ENCODE data around the gene METAP1. TPM values are rescaled to one million over a fixed set of nuclear protein-coding genes. Genes with fewer than 3 reads are reported as not detected.

The METAP1 gene
- total RNA-seq (2021; fragmentation: NEBNext Ultra II Directional; extraction: Animal tissue kit (Norgen Biotek cat#: 25700)), result 10 to 100 TPM; 49.0 to 61.4 (median 56.1) TPM
- long read RNA-seq, transcript METAP1-201 (11 exons, 2,791 nt), result major isoform, 81 of 109 reads
- long read RNA-seq, partial matches to known transcripts, result 15 of 109 reads
- long read RNA-seq, other reads (novel, unspliced or antisense), result 13 of 109 reads

DNA sequence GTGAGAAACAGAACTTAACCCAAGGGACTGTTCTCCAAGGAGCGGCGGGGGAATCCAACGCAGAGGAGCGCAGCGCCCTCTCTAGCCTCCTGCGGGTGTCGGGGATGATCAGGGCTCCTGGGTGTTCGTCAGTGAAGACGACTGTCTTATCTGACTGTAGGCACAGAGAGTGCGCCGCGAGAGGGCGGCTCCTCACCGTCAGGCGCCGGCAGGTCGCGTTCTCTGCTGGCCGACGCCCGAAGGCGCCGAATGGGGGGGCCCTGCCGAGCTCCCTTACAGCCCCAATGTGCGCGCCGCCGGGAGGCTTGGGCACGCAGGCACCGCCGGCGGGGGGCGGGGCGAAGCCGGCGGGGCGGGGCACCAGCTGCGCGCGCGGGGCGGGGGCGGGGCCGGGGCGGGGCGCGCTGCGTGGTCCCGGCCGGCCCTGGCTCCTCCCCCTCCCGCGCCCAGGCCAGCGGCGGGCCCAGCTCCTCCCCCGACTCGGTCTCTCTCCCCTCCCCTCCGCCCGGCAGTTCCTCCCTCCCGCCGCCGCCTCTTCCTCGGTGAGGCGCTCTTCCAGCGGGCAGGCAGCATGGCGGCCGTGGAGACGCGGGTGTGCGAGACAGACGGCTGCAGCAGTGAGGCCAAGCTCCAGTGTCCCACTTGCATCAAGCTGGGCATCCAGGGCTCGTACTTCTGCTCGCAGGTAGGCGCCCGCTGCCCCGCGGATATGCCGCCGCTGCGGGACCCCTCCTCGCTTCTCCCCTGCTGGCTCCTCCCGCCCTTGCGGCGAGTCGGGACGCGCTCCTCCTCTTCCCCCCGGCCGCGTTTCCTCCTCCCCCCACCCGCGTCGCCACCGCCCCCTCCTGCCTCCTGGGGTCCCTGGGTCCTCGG, at the start of gene METAP1:
METAP1 (plus strand) TSS at position 539 of the 873 bp plus-strand sequence; CDS start at position 572, 33 bp downstream.
- Mint-ChIP-seq H3K9me3 (no peaks in the 10 kb centered on the region), H3K4me1 (ENCODE audit: low read depth) (peaks cover 39% of the 10 kb centered on the region), H3K27ac (peak within 1 kb of the TSS; percentile 99), H3K36me3 (ENCODE audit: low read depth) (peaks cover 11% of the 10 kb centered on the region), H3K4me3 (peak within 1 kb of the TSS; percentile 97), H3K27me3 (ENCODE audit: insufficient read depth) (no peaks in the 10 kb centered on the region; the same call in 1 of the 2 replicates)
- DNase-seq, result peak; percentile 97
- TF ChIP-seq, protein P1, sequence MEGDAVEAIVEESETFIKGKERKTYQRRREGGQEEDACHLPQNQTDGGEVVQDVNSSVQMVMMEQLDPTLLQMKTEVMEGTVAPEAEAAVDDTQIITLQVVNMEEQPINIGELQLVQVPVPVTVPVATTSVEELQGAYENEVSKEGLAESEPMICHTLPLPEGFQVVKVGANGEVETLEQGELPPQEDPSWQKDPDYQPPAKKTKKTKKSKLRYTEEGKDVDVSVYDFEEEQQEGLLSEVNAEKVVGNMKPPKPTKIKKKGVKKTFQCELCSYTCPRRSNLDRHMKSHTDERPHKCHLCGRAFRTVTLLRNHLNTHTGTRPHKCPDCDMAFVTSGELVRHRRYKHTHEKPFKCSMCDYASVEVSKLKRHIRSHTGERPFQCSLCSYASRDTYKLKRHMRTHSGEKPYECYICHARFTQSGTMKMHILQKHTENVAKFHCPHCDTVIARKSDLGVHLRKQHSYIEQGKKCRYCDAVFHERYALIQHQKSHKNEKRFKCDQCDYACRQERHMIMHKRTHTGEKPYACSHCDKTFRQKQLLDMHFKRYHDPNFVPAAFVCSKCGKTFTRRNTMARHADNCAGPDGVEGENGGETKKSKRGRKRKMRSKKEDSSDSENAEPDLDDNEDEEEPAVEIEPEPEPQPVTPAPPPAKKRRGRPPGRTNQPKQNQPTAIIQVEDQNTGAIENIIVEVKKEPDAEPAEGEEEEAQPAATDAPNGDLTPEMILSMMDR (IDR thresholded peaks at IDR 0.05), result peak; percentile 77

DNA sequence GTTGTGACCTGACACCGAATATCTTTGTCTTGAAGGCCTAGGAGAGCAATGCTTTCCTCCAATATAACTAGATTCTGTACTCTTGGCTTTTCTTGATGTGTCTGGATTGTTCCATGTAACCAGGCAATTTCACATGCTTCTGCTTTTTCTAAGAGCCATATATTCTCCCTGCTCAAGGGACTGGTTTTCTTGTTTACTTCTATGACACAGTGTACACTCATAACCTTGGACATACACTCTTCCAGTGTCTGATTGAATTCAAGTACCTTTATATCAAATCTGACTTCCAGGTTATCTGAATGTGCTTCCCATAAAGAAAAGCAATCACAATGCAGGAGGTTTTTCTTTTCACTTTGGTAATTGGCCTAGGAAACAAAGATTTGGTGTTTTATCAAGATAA, 49.2 kb upstream of the METAP1 start:
- H3K36me3 Mint-ChIP-seq (ENCODE audit: low read depth), result 0 out of 2 replicates have a peak, but pooled peaks cover 6% of the 10 kb centered on the region
- no peak for DNase-seq
- H3K9me3 Mint-ChIP-seq, result no peaks in the 10 kb centered on the region; the same call in 1 of the 2 replicates
- peaks cover 17% of the 10 kb centered on the region for H3K4me1 Mint-ChIP-seq (ENCODE audit: low read depth)
- H3K27me3 Mint-ChIP-seq (ENCODE audit: insufficient read depth), result no peaks in the 10 kb centered on the region
- no peak overlapping the region for H3K27ac Mint-ChIP-seq
- H3K4me3 Mint-ChIP-seq, result no peak overlapping the region
- TF ChIP-seq, protein P1 (IDR thresholded peaks at IDR 0.05), result no peak

DNA sequence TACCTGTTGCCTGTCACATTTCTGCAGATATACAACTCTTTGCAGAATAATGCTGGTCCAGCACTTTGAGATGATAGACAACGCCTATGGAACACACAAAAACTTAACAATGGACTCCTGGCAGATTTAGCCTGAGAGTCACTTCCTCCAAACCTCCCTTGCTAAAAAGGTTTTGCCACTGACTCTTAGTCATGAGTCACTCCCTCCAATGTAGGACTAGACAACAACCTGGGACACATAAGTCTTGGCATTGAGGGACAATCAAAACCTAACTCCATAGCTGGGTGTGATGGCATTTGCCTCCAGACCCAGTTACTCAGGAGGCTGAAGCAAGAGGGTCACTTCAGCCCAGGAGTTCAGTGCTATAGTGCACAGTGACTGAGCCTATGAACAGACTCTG, 44.6 kb upstream of the METAP1 start:
- DNase-seq, result peak; percentile 22
- TF ChIP-seq, protein P1 (IDR thresholded peaks at IDR 0.05), result no peak
- Mint-ChIP-seq H3K27me3 (ENCODE audit: insufficient read depth) (no peaks in the 10 kb centered on the region), H3K36me3 (ENCODE audit: low read depth) (peaks cover 2% of the 10 kb centered on the region), H3K4me3 (no peak overlapping the region), H3K4me1 (ENCODE audit: low read depth) (peaks cover 6% of the 10 kb centered on the region; the same call in 1 of the 2 replicates), H3K27ac (no peak overlapping the region), H3K9me3 (no peaks in the 10 kb centered on the region)

DNA sequence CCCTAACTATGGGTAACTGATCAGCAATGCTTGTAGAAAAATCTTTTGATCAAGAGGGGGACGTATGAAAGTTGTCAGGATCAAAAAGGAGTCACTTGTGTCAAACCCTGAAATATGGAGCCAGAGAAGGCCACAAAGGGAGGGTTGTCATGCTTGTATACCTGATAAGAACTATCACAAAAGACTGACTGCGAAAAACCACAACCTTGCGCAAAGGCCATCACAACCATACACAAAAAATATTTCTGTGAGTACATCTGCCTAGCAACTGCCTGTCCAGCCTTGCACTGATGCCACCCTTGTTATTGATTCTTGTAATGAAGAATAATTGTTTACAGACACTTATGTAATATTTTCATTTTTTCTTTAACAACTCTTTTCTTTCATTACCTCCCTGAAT, 43.8 kb upstream of the METAP1 start:
- DNase-seq, result no peak
- Mint-ChIP-seq H3K27ac (no peak overlapping the region), H3K4me3 (no peak overlapping the region), H3K9me3 (no peaks in the 10 kb centered on the region), H3K36me3 (ENCODE audit: low read depth) (peaks cover 4% of the 10 kb centered on the region), H3K27me3 (ENCODE audit: insufficient read depth) (no peaks in the 10 kb centered on the region), H3K4me1 (ENCODE audit: low read depth) (no peaks in the 10 kb centered on the region)
- TF ChIP-seq, protein P1 (IDR thresholded peaks at IDR 0.05), result no peak

DNA sequence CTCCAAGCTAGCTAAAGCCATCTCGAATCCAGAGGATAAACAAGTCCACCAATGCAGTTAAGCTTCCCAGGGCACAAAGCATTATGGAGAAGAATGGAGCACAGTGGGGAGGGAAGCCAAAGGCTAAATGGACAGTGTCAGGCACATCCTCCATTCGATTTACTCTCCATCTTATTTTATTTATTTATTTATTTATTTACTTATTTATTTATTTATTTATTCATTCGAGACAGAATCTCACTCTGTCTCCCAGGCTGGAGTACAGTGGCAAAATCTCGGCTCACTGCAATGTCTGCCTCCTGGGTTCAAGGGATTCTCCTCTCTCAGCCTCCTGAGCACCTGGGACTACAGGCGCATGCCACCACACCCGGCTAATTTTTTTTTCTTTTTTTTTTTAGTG, 40.3 kb upstream of the METAP1 start:
- no peaks in the 10 kb centered on the region for H3K27me3 Mint-ChIP-seq (ENCODE audit: insufficient read depth)
- H3K4me1 Mint-ChIP-seq (ENCODE audit: low read depth), result no peaks in the 10 kb centered on the region
- TF ChIP-seq, protein P1 (IDR thresholded peaks at IDR 0.05), result no peak
- DNase-seq, result no peak
- H3K27ac Mint-ChIP-seq, result no peak overlapping the region
- no peak overlapping the region for H3K4me3 Mint-ChIP-seq
- H3K36me3 Mint-ChIP-seq (ENCODE audit: low read depth), result peaks cover 4% of the 10 kb centered on the region
- H3K9me3 Mint-ChIP-seq, result no peaks in the 10 kb centered on the region

Data from HFFc6 (cell line).